NOMO-1 treated with DMSO at 0.1 percent for 48 hours (cell line): ENCODE data around the gene CNGA3.
"Not testable (repeated sequence)": the region's sequence is repeated elsewhere in the genome, so short reads cannot be mapped to it uniquely, and the experiment has no call there.

ENCODE experiments used
- DNase-seq: peaks from one replicate; lab custom pipeline; 2025; ENCODE audit not compliant: unreplicated experiment; lab: John Stamatoyannopoulos, UW

CNGA3 gene

GRCh38 chr2:98346311-98347236 is at the start of gene CNGA3:
TSS of gene CNGA3 (plus strand) at chr2:98346456. CDS start at chr2:98369976, 23,520 bp downstream.
- no peak for DNase-seq

- DNase-seq: no peak
Observed at GRCh38 chr2:98297817-98298682, 48.2 kb upstream of the CNGA3 start.

GRCh38 chr2:98298683-98299164 is 47.5 kb upstream of the CNGA3 start:
- DNase-seq: no peak

GRCh38 chr2:98299211-98299905 is 46.9 kb upstream of the CNGA3 start:
- no peak for DNase-seq

GRCh38 chr2:98300141-98300874 is 45.9 kb upstream of the CNGA3 start:
- no peak for DNase-seq

- DNase-seq: no peak
Observed at GRCh38 chr2:98301469-98301868, 44.8 kb upstream of the CNGA3 start.

GRCh38 chr2:98307131-98307696 is 39.0 kb upstream of the CNGA3 start:
- not testable (repeated sequence) for DNase-seq

- no peak for DNase-seq
Observed at GRCh38 chr2:98308068-98308467, 38.2 kb upstream of the CNGA3 start.

GRCh38 chr2:98308532-98308931 is 37.7 kb upstream of the CNGA3 start:
- no peak for DNase-seq

GRCh38 chr2:98309580-98309979 is 36.7 kb upstream of the CNGA3 start:
- no peak for DNase-seq

- DNase-seq: no peak
Observed at GRCh38 chr2:98310010-98310409, 36.2 kb upstream of the CNGA3 start.

- DNase-seq: no peak
Observed at GRCh38 chr2:98311090-98311489, 35.2 kb upstream of the CNGA3 start.

GRCh38 chr2:98311771-98312545 is 34.3 kb upstream of the CNGA3 start:
- no peak for DNase-seq

GRCh38 chr2:98313492-98314250 is 32.6 kb upstream of the CNGA3 start:
- no peak for DNase-seq

- DNase-seq: no peak
Observed at GRCh38 chr2:98314251-98314650, 32.0 kb upstream of the CNGA3 start.

- no peak for DNase-seq
Observed at GRCh38 chr2:98315957-98316356, 30.3 kb upstream of the CNGA3 start.

- DNase-seq: no peak
Observed at GRCh38 chr2:98317214-98317613, 29.0 kb upstream of the CNGA3 start.

GRCh38 chr2:98320171-98320570 is 26.1 kb upstream of the CNGA3 start:
- not testable (repeated sequence) for DNase-seq

- DNase-seq: no peak
Observed at GRCh38 chr2:98324181-98324580, 22.1 kb upstream of the CNGA3 start.
